Neural cell (in vitro differentiated cells): ENCODE results near the gene NANP.

ENCODE experiments used
- CTCF ChIP-seq: fragments of 450-650 bp; IDR thresholded peaks from 2 replicates; pipeline ENCODE4 v1.5.1; 2014; ENCODE audit warnings: antibody characterized with exemption, mild to moderate bottlenecking, moderate library complexity; ENCODE audit not compliant: poor library complexity, severe bottlenecking
- EP300 ChIP-seq: fragments of 450-650 bp; conservative IDR thresholded peaks from 2 replicates; pipeline ENCODE4 v1.6.1; 2014; ENCODE audit warnings: antibody characterized with exemption, mild to moderate bottlenecking, moderate library complexity; ENCODE audit not compliant: poor library complexity, severe bottlenecking
- EZH2 ChIP-seq: fragments of 200-600, 300-800 bp; shearing (Covaris generic), sonication (generic); IDR thresholded peaks from 2 replicates; pipeline ENCODE4 v1.6.1; 2014; ENCODE audit warnings: antibody characterized with exemption, low read length, borderline replicate concordance, mild to moderate bottlenecking; ENCODE audit not compliant: insufficient read depth, poor library complexity, severe bottlenecking
- POLR2AphosphoS5 ChIP-seq: IDR thresholded peaks from 2 replicates; pipeline ENCODE4 v1.6.1; 2012
- RAD21 ChIP-seq: fragments of 450-650 bp; conservative IDR thresholded peaks from 2 replicates; pipeline ENCODE4 v1.6.1; 2014; ENCODE audit warnings: antibody characterized with exemption, mild to moderate bottlenecking, moderate library complexity
- REST ChIP-seq: IDR thresholded peaks from 2 replicates; pipeline ENCODE4 v1.6.1; 2012; ENCODE audit warnings: borderline replicate concordance

- TF ChIP-seq EZH2, result no peak
- TF ChIP-seq CTCF, result no peak
- no peak for TF ChIP-seq POLR2AphosphoS5
- TF ChIP-seq RAD21, result no peak
- TF ChIP-seq REST, result no peak
- no peak for TF ChIP-seq EP300
These were observed 22.2 kb downstream of the NANP start for GRCh38 chr20:25601659-25602058.
